Erythroblast (primary cell): ENCODE results near the gene CLDN18.

ENCODE experiments used
- GATA1 ChIP-seq: IDR thresholded peaks from 2 replicates; pipeline ENCODE4 v1.6.1; 2011; ENCODE audit warnings: low read depth, mild to moderate bottlenecking, control low read depth, low read length, moderate library complexity
- POLR2A ChIP-seq: IDR thresholded peaks from 2 replicates; pipeline ENCODE4 v1.6.1; 2011; ENCODE audit warnings: mild to moderate bottlenecking, low read length

GRCh38 chr3:138010273-138010590, 267 bp downstream of the CLDN18 start:
- TF ChIP-seq POLR2A (no peak), GATA1 (no peak)
